A549 (cell line): ENCODE measurements around the gene INA. TPM values are rescaled to one million over a fixed set of nuclear protein-coding genes. Genes with fewer than 3 reads are reported as not detected.

ENCODE experiments used
- ATAC-seq, 2 experiments: fragments of 200-7000 bp in 1 of 2; fragments of >200 bp in 1 of 2; cut with Nextera tagmentation in 1 of 2; cut with Tn5 transposase in 1 of 2; 3 replicates each; pipeline versions ENCODE4 v1.8.0 to v1.9.1; 2018 to 2020; ENCODE audit warnings: mild to moderate bottlenecking in 1 of 2, moderate library complexity in 1 of 2
- CTCF ChIA-PET: fragments of 300-600 bp; sonication (Branson Sonifier 250); formaldehyde crosslinking; extraction: SDS; loops from one replicate; lab custom pipeline; 2021; ENCODE audit warnings: antibody characterized with exemption, inconsistent platforms; lab: Yijun Ruan, JAX
- POLR2A ChIA-PET: fragments of 350-600 bp; formaldehyde crosslinking; extraction: SDS; loops from one replicate; lab custom pipeline; 2021; ENCODE audit warnings: antibody characterized with exemption, inconsistent platforms; lab: Yijun Ruan, JAX
- DNase-seq, 2 experiments: peaks; one replicate each; pipeline versions ENCODE4 v3.0.0 to v3.0.0-alpha.2; 2011 to 2016; ENCODE audit warnings: low read depth in 1 of 2, low spot score in 1 of 2
- FAIRE-seq: peaks from 2 replicates; lab custom pipeline; 2011; peaks lifted over from hg19 to GRCh38; lab: Jason Lieb, UNC
- H3K27ac ChIP-seq, 2 experiments: fragments of >200 bp; sonication (Bioruptor Twin); formaldehyde crosslinking; 3 replicates each; pipeline ENCODE4 v1.5.1; 2016 to 2017
- H3K4me1 ChIP-seq: fragments of >200 bp; sonication (Bioruptor Twin); formaldehyde crosslinking; 3 replicates; pipeline ENCODE4 v1.6.1; 2016
- H3K4me2 ChIP-seq: fragments of >200 bp; sonication (Bioruptor Twin); formaldehyde crosslinking; 3 replicates; pipeline ENCODE4 v1.6.1; 2016
- H3K4me3 ChIP-seq: fragments of >200 bp; sonication (Bioruptor Twin); formaldehyde crosslinking; 3 replicates; pipeline ENCODE4 v1.5.1; 2016
- H3K9me3 ChIP-seq: fragments of >200 bp; sonication (Bioruptor Twin); formaldehyde crosslinking; 3 replicates; pipeline ENCODE4 v1.6.1; 2016
- CBX2 ChIP-seq: fragments of 200-600 bp; sonication (generic); IDR thresholded peaks from 2 replicates; pipeline ENCODE4 v1.6.1; 2016; ENCODE audit warnings: low read depth, mild to moderate bottlenecking, borderline replicate concordance
- CHD2 ChIP-seq: fragments of 150-350 bp; IDR thresholded peaks from 2 replicates; pipeline ENCODE4 v1.6.1; 2014; ENCODE audit warnings: low read length; ENCODE audit not compliant: partially characterized antibody
- CHD4 ChIP-seq: fragments of 200-600 bp; sonication (generic); IDR thresholded peaks from 2 replicates; pipeline ENCODE4 v1.6.1; 2016; ENCODE audit warnings: antibody characterized with exemption, mild to moderate bottlenecking, borderline replicate concordance
- EHF ChIP-seq: fragments of 250-450 bp; sonication (Bioruptor Pico); IDR thresholded peaks from 2 replicates; pipeline ENCODE4 v1.5.0; 2020; ENCODE audit warnings: mild to moderate bottlenecking
- ELK1 ChIP-seq: fragments of 150-350 bp; IDR thresholded peaks from 2 replicates; pipeline ENCODE4 v1.6.1; 2014; ENCODE audit warnings: low read depth, mild to moderate bottlenecking, low read length
- EP300 ChIP-seq, 2 experiments: fragments of >200 bp; sonication (Bioruptor Twin); formaldehyde crosslinking; IDR thresholded peaks; 2 replicates in 1 of 2; 3 replicates in 1 of 2; pipeline ENCODE4 v1.6.1; 2016 to 2017
- FOSB ChIP-seq: fragments of 250-450 bp; sonication (Bioruptor Pico); IDR thresholded peaks from 2 replicates; pipeline ENCODE4 v1.5.0; 2020; ENCODE audit warnings: mild to moderate bottlenecking, moderate library complexity
- FOSL2 ChIP-seq, 2 experiments: fragments of 450-650 bp in 1 of 2; fragments of >200 bp in 1 of 2; sonication (Bioruptor Twin) in 1 of 2; formaldehyde crosslinking; IDR thresholded peaks; 2 replicates each; pipeline versions ENCODE4 v1.5.0 to v1.6.1; 2016 to 2020; ENCODE audit warnings: mild to moderate bottlenecking in 1 of 2, moderate library complexity in 1 of 2
- GATA3 ChIP-seq: IDR thresholded peaks from 2 replicates; pipeline ENCODE4 v1.6.1; 2012; ENCODE audit warnings: borderline replicate concordance
- HDAC2 ChIP-seq: fragments of 200-600 bp; sonication (generic); IDR thresholded peaks from 2 replicates; pipeline ENCODE4 v1.6.1; 2016
- HOXA7 ChIP-seq: fragments of 250-450 bp; sonication (Bioruptor Pico); IDR thresholded peaks from 2 replicates; pipeline ENCODE4 v1.5.0; 2020; ENCODE audit warnings: mild to moderate bottlenecking, moderate library complexity
- JUN ChIP-seq, 2 experiments: fragments of >200 bp; sonication (Bioruptor Twin); formaldehyde crosslinking; IDR thresholded peaks; 2 replicates in 1 of 2; 3 replicates in 1 of 2; pipeline ENCODE4 v1.6.1; 2016 to 2017
- KDM5A ChIP-seq: fragments of 200-600 bp; sonication (generic); IDR thresholded peaks from 2 replicates; pipeline ENCODE4 v1.6.1; 2016; ENCODE audit warnings: antibody characterized with exemption, mild to moderate bottlenecking
- MAFK ChIP-seq: fragments of 450-650 bp; IDR thresholded peaks from 2 replicates; pipeline ENCODE4 v1.6.1; 2014; ENCODE audit not compliant: partially characterized antibody
- MAZ ChIP-seq: fragments of 150-350 bp; IDR thresholded peaks from 2 replicates; pipeline ENCODE4 v1.6.1; 2014; ENCODE audit warnings: antibody characterized with exemption, low read depth, low read length, borderline replicate concordance
- MYC ChIP-seq: IDR thresholded peaks from 2 replicates; pipeline ENCODE4 v1.6.1; 2012; ENCODE audit warnings: mild to moderate bottlenecking, inconsistent platforms, low read length, improper control_type of control experiment, borderline replicate concordance
- NFE2L2 ChIP-seq: fragments of 150-350 bp; conservative IDR thresholded peaks from 2 replicates; pipeline ENCODE4 v1.6.1; 2014; ENCODE audit warnings: low read length
- NPAS2 ChIP-seq: fragments of 250-450 bp; sonication (Bioruptor Pico); IDR thresholded peaks from 2 replicates; pipeline ENCODE4 v1.8.0; 2022; ENCODE audit warnings: mild to moderate bottlenecking, moderate library complexity, borderline replicate concordance
- NR3C1 ChIP-seq: fragments of >200 bp; sonication (Bioruptor Twin); formaldehyde crosslinking; IDR thresholded peaks from 3 replicates; pipeline ENCODE4 v1.6.1; 2017
- POLR2A ChIP-seq: IDR thresholded peaks from 2 replicates; pipeline ENCODE4 v1.6.1; 2012; ENCODE audit warnings: mild to moderate bottlenecking, low read length
- RAD21 ChIP-seq, 2 experiments: fragments of >200 bp in 1 of 2; sonication (Bioruptor Twin) in 1 of 2; formaldehyde crosslinking in 1 of 2; IDR thresholded peaks in 1 of 2; conservative IDR thresholded peaks in 1 of 2; 2 replicates in 1 of 2; 3 replicates in 1 of 2; pipeline ENCODE4 v1.6.1; 2012 to 2018; ENCODE audit warnings: inconsistent platforms in 1 of 2
- RCOR1 ChIP-seq: fragments of 150-350 bp; IDR thresholded peaks from 2 replicates; pipeline ENCODE4 v1.6.1; 2014; ENCODE audit warnings: antibody characterized with exemption, low read length, low read depth
- RNF2 ChIP-seq: fragments of 200-600 bp; sonication (generic); IDR thresholded peaks from 2 replicates; pipeline ENCODE4 v1.6.1; 2016; ENCODE audit warnings: low read depth, mild to moderate bottlenecking, antibody characterized with exemption, moderate library complexity, borderline replicate concordance
- SMC3 ChIP-seq: fragments of >200 bp; sonication (Bioruptor Twin); formaldehyde crosslinking; IDR thresholded peaks from 3 replicates; pipeline ENCODE4 v1.6.1; 2018; ENCODE audit warnings: inconsistent platforms
- TFCP2L1 ChIP-seq: fragments of 250-450 bp; sonication (Bioruptor Pico); IDR thresholded peaks from 2 replicates; pipeline ENCODE4 v1.5.0; 2021; ENCODE audit warnings: mild to moderate bottlenecking
- TP53 ChIP-seq: fragments of 250-450 bp; sonication (Bioruptor Pico); IDR thresholded peaks from 2 replicates; pipeline ENCODE4 v1.5.0; 2021; ENCODE audit warnings: mild to moderate bottlenecking, moderate library complexity
- ZC3H11A ChIP-seq: fragments of 450-650 bp; IDR thresholded peaks from 2 replicates; pipeline ENCODE4 v1.6.1; 2014; ENCODE audit warnings: antibody characterized with exemption, mild to moderate bottlenecking
- ZFP36 ChIP-seq: fragments of 450-650 bp; IDR thresholded peaks from 2 replicates; pipeline ENCODE4 v1.6.1; 2014; ENCODE audit warnings: borderline replicate concordance; ENCODE audit not compliant: partially characterized antibody
- ZNF302 ChIP-seq: fragments of 250-450 bp; sonication (Bioruptor Pico); IDR thresholded peaks from 2 replicates; pipeline ENCODE4 v1.9.0; 2021; ENCODE audit warnings: inconsistent platforms, mild to moderate bottlenecking, moderate library complexity
- ZSCAN20 ChIP-seq: fragments of 250-450 bp; sonication (Bioruptor Pico); IDR thresholded peaks from 2 replicates; pipeline ENCODE4 v1.8.0; 2022; ENCODE audit warnings: mild to moderate bottlenecking, moderate library complexity
- WGBS: methylation state at CpG from one replicate; pipeline ENCODE4 v1.1.6; 2017; ENCODE audit errors: missing lambda C conversion rate; 5-methylcytosine and 5-hydroxymethylcytosine counted together
- polyA plus RNA-seq, 4 experiments: library from polyadenylated mRNA; depleted of rRNA in 3 of 4; stranded (reverse); fragments of >200 nt; fragmentation: RNase III in 1 of 4; extraction: RNeasy Plus Mini Kit Qiagen cat#74134 plus additional on column Dnase treatment in 1 of 4; gene quantifications; 2 replicates in 3 of 4; 3 replicates in 1 of 4; pipeline ENCODE4 v1.2.3, GENCODE V29; 2011 to 2017
- TF ChIP-seq, protein P1 (sequence below): fragments of >200 bp; sonication (Bioruptor Twin); formaldehyde crosslinking; IDR thresholded peaks from 3 replicates; pipeline ENCODE4 v1.6.1; 2016
- TF ChIP-seq, protein P2 (sequence below): fragments of >200 bp; sonication (Bioruptor Twin); formaldehyde crosslinking; IDR thresholded peaks from 2 replicates; pipeline ENCODE4 v1.6.1; 2016
- TF ChIP-seq, protein P3 (sequence below): fragments of >200 bp; sonication (Bioruptor Twin); formaldehyde crosslinking; IDR thresholded peaks from 3 replicates; pipeline ENCODE4 v1.5.1; 2016

The INA gene
- polyA plus RNA-seq, 2 of the 4 experiments (the other 2 are of a cell fraction) = 20.9 to 30.2 TPM

GRCh38 chr10:103316087-103316486 lies 39.1 kb downstream of the INA start:
- Histone ChIP-seq H3K4me1 (no peaks in the 10 kb centered on the region), H3K4me2 (no peak overlapping the region), H3K4me3 (no peak overlapping the region), H3K9me3 (no peaks in the 10 kb centered on the region), H3K27ac (no peak overlapping the region)
- FAIRE-seq (no peak), DNase-seq (no peak), ATAC-seq (no peak)
- POLR2A ChIA-PET = no interaction called here
- CTCF ChIA-PET = interaction anchor here (0.8 to 1.6 kb wide), 3 partner anchors 10 to 398 kb away, joined by 3 to 4 read pairs (median 4); no protein-coding TSS in a partner anchor
- TF ChIP-seq ZC3H11A = no peak
- TF ChIP-seq, protein P1, sequence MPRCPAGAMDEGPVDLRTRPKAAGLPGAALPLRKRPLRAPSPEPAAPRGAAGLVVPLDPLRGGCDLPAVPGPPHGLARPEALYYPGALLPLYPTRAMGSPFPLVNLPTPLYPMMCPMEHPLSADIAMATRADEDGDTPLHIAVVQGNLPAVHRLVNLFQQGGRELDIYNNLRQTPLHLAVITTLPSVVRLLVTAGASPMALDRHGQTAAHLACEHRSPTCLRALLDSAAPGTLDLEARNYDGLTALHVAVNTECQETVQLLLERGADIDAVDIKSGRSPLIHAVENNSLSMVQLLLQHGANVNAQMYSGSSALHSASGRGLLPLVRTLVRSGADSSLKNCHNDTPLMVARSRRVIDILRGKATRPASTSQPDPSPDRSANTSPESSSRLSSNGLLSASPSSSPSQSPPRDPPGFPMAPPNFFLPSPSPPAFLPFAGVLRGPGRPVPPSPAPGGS = no peak
- TF ChIP-seq ZSCAN20 (CRISPR knock-in tag) = no peak
- no peak for TF ChIP-seq ZFP36
- no peak for TF ChIP-seq CBX2
- TF ChIP-seq EHF = no peak
- TF ChIP-seq RNF2 = no peak
- no peak for TF ChIP-seq TP53 (CRISPR knock-in tag)
- no peak for TF ChIP-seq POLR2A
- TF ChIP-seq MAZ = no peak
- TF ChIP-seq CHD2 = no peak
- TF ChIP-seq TFCP2L1 (CRISPR knock-in tag) = no peak
- TF ChIP-seq RCOR1 = no peak
- TF ChIP-seq, protein P2, sequence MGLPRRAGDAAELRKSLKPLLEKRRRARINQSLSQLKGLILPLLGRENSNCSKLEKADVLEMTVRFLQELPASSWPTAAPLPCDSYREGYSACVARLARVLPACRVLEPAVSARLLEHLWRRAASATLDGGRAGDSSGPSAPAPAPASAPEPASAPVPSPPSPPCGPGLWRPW = no peak

DNA sequence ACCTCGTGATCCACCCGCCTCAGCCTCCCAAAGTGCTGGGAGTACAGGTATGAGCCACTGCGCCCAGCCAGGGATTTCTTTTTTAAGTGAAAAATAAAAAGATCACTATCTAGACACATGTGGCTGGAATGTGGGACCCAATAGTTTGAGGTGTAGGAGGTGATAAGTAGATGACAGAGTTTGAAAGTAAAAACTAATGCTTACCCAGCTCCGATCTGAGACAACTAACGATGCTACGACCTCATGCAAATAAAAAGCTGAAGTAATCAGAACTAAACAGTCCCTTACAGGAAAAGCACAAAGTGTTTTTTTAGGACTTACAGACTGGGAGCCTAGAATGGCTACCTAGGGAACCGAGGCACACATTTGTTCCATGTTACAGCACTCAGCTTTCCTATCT lies 51.0 kb downstream of the INA start:
- DNase-seq (no peak), FAIRE-seq (no peak), ATAC-seq (no peak)
- TF ChIP-seq HDAC2 = no peak
- no peak for TF ChIP-seq RAD21 (conservative IDR thresholded peaks at IDR 0.05 in 1 of 2, IDR thresholded peaks at IDR 0.05 in 1 of 2)
- TF ChIP-seq FOSL2 (IDR thresholded peaks at IDR 0.05) = no peak
- TF ChIP-seq FOSL2 (CRISPR knock-in tag; IDR thresholded peaks at IDR 0.05) = no peak
- TF ChIP-seq ZNF302 (CRISPR knock-in tag) = no peak
- no peak for TF ChIP-seq JUN (IDR thresholded peaks at IDR 0.05)
- no peak for TF ChIP-seq EP300 (IDR thresholded peaks at IDR 0.05)
- no peak for TF ChIP-seq CHD4
- TF ChIP-seq FOSB = no peak
- no peak for TF ChIP-seq HOXA7 (CRISPR knock-in tag)
- TF ChIP-seq SMC3 = no peak
- TF ChIP-seq CBX2 = no peak
- TF ChIP-seq MAFK = no peak
- no peak for TF ChIP-seq NFE2L2
- TF ChIP-seq NR3C1 = no peak
- no peak overlapping the region for H3K27ac ChIP-seq
- H3K4me2 ChIP-seq = no peak overlapping the region
- CTCF ChIA-PET = no interaction called here
- H3K9me3 ChIP-seq = no peaks in the 10 kb centered on the region
- H3K4me1 ChIP-seq = no peaks in the 10 kb centered on the region
- no peak overlapping the region for H3K4me3 ChIP-seq
- WGBS = 91% methylated on average over 7 of the region's 7 CpGs
- POLR2A ChIA-PET = no interaction called here

DNA sequence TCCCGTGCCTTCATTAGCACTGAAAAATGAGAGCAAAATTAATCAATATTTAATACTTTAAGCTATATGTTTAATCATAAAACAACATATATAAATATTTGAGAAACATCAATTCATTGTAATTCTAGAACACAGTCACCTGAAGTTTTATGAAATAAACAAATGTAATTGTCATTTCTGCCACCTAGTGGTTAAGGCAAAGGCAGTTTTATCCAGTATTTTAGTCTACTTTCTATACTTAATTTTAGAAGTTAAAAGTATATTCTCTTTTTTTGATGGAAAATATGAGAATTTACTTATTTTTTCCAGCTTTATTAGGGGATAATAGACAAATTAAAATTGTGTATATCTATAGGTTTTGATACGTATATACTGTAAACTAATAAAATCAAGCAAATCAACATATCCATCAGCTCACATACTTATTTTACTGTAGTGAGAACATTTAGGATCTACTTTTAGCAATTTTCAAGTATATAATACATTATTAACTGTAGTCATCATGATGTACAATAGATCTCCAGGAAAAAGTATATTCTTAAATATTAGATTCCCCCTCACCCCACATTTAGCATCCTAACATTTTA lies 57.1 kb downstream of the INA start:
- Histone ChIP-seq H3K9me3 (no peaks in the 10 kb centered on the region), H3K4me2 (no peak overlapping the region), H3K4me3 (no peak overlapping the region), H3K4me1 (no peaks in the 10 kb centered on the region), H3K27ac (no peak overlapping the region)
- peak; percentile 34 to 35 for DNase-seq
- ATAC-seq = no peak
- POLR2A ChIA-PET = no interaction called here
- CTCF ChIA-PET = interaction anchor here (0.6 to 4.2 kb wide), 42 partner anchors 7 to 518 kb away, joined by 3 to 29 read pairs (median 4); partner anchors contain the start of genes CNNM2, INA, NT5C2 and PCGF6
- 43% methylated on average over 2 of the region's 2 CpGs for WGBS
- FAIRE-seq = peak; percentile 43
- no peak for TF ChIP-seq MAZ
- no peak for TF ChIP-seq ELK1
- no peak for TF ChIP-seq HOXA7 (CRISPR knock-in tag)
- TF ChIP-seq MYC = no peak
- TF ChIP-seq RAD21 (conservative IDR thresholded peaks at IDR 0.05 in 1 of 2, IDR thresholded peaks at IDR 0.05 in 1 of 2) = peak; percentile 60 to 79
- no peak for TF ChIP-seq EP300 (IDR thresholded peaks at IDR 0.05)
- TF ChIP-seq, protein P3, sequence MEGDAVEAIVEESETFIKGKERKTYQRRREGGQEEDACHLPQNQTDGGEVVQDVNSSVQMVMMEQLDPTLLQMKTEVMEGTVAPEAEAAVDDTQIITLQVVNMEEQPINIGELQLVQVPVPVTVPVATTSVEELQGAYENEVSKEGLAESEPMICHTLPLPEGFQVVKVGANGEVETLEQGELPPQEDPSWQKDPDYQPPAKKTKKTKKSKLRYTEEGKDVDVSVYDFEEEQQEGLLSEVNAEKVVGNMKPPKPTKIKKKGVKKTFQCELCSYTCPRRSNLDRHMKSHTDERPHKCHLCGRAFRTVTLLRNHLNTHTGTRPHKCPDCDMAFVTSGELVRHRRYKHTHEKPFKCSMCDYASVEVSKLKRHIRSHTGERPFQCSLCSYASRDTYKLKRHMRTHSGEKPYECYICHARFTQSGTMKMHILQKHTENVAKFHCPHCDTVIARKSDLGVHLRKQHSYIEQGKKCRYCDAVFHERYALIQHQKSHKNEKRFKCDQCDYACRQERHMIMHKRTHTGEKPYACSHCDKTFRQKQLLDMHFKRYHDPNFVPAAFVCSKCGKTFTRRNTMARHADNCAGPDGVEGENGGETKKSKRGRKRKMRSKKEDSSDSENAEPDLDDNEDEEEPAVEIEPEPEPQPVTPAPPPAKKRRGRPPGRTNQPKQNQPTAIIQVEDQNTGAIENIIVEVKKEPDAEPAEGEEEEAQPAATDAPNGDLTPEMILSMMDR = peak; percentile 69; the same call in 2 of the 3 replicates
- no peak for TF ChIP-seq NPAS2 (CRISPR knock-in tag)
- no peak for TF ChIP-seq NR3C1
- no peak for TF ChIP-seq JUN (IDR thresholded peaks at IDR 0.05)
- no peak for TF ChIP-seq FOSB
- TF ChIP-seq SMC3 = peak; percentile 76
- TF ChIP-seq GATA3 = no peak
- no peak for TF ChIP-seq NFE2L2
- TF ChIP-seq KDM5A = no peak
